HG03442 (cell line): ENCODE data around the gene RET.
A peak's percentile ranks its signal among the peaks of the same experiment; 100 is the strongest.

Experiments used
- ATAC-seq: cut with Tn5 transposase; IDR thresholded peaks from one replicate; pipeline ENCODE4 v1.9.1; 2021; ENCODE audit warnings: mild to moderate bottlenecking, moderate library complexity; ENCODE audit not compliant: unreplicated experiment

RET gene

DNA sequence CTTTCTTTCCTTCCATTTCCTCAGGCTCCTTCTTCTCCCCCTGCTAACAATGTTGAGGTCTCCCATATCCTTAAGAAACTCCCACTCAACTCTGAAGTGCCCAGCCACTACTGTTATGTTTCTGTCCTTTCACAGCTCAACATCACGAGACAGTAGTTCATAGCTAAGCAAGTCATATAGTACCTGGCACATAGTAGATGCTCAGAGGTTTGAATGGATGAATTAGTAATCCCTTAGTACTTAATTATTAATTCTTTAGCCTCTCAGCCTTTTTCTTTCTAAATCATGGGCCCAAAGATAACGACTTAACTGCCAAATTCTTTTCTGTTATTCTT is 84.0 kb downstream of the RET start:
- peak; percentile 82 for ATAC-seq

DNA sequence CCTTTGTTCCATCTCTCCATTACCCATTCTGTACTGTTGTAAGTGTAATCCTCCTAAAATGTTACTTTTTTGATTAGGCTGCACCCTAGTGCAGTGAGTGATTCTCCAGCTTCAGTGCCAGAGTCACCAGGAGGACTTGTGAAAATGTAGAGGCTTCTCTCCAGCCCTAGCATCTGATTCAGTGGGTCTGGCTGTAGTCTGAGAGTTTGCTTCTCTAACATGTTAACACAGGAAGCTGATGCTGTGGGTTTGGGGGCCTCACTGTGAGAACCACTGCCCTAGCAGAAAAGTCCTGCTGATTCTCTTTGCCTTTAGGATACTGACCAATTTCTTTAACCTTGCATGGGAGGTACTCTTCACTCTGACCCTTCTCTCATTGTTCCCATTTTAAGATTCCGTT is 85.7 kb downstream of the RET start:
- no peak for ATAC-seq

DNA sequence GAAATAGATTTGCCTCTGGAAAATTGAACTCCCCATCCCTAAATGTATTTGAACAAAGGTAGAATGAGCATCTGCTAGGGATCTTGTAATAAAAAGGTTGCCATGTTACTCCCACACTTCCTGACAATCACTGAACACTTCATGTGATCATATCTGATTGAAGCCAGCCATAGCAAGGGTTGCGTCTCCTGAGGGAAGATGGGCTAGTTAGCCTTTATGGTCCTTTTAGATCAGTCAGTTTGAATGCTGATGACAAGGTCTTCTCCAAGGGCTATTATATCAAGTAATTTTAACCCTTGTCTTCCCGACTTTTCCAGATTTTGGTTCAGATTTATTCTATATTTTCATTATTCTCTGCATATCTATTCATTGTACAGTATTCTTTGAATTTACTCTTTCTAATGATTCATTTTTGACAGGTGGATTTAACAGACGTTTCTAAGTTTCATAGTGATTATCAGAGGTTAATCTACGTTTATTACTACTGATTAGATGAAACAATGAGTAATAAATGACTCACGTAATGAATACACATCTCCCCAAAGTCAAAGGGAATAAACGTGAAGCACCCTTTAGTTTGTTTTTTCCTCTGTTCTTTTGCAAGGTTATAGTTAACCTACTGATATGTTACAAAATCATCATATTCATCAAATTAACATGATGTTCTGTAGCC is 89.5 kb downstream of the RET start:
- peak; percentile 27 for ATAC-seq

DNA sequence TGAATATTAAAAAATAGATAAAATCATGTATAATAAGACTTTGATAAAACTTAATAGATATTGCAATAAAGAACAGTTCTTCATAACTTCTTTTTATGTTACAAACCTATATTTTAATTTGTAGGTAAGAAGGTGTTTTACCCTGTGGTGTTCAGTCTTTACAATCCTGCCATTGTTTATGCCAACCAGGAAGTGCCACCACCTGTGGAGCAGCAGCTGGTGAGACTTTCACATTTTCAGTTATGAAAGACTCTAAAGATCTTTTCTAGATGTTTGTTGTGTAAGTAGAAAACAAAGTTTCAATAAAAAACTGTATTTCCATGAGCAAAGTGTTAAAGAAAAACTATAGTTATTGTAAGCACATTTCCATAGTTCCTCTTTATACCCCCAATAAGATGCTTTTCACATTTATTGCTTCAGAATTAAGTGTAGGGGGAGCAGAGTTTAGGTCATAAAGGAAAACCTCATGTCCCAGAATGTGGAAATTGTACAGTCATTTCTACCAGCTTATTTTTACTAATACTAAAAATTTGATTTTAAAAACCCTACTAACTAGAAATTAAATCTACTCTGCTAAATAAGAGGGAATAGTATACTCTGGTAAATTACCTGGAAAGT is 90.1 kb downstream of the RET start:
- ATAC-seq = peak; percentile 65

DNA sequence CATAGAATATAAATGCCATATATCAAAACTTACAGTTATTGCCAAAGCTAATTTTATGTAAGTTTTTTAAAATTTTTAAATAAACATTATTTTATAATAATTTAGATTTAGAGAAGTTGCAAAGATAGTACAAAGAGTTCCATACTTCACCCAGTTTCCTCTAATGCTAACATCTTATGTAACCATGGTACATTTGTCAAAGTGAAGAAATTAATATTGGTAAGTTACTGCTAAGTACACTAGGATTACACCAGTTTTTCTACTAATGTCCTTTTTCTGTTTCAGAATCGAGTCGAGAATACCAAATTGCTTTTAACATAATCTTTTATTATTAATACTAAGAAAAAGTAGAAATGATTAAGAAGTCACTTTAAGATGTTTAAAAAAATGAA is 90.6 kb downstream of the RET start:
- ATAC-seq = no peak

DNA sequence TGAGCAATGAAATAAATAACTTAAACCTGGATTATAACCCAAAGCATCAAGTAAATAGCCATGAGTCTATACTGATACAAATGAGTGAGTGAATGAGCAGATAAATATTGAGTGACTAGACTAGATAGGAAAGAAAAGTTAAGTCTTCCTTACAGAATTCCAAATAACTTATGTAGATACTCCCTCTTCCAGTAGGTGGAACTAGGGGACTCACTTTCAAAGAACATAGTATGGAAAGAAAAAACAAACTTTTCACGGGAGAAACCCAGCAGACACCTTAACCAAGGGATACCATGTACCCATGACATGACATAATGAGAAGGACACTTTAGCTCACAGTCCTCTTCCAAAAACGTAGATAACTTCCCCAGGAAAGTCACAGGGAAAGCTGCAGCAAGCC is 93.6 kb downstream of the RET start:
- no peak for ATAC-seq

DNA sequence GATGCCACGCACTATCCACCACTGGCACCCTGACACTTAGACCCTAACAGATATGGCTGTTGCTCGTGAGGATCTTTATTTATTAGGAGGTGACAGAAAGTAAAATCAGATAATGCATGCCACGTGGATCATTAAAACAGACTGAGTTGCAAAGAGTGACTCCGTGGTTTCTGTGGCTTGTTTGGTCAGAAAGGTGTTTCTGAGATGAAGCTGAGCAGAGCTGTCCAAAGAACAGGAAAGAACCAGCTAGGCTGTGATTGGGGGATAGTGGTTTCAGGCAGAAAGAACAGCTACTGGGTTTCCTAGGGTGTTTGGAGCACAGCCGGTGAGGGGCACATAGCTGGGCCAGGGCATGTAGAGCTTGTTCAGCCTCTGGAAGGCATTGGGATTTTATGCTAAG is 95.8 kb downstream of the RET start:
- no peak for ATAC-seq

DNA sequence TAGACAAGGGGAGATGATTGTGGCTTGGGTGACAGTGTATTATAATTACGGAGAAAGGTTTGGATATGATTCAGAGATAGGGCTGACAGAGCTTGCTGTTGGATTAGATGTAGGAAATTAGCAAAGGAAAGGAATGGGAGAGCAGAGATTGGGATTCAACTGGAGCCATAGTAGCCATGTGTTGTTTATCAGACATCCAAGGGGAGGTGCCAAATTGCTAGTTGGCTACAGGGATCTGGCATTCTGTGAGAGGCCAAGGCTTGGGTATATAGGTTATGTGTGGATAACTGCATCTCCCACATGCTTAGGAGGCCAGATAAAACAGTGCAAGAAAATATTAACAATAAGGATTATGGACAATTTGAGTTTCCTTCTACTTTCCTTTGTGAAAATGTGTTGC is 96.3 kb downstream of the RET start:
- ATAC-seq = no peak

DNA sequence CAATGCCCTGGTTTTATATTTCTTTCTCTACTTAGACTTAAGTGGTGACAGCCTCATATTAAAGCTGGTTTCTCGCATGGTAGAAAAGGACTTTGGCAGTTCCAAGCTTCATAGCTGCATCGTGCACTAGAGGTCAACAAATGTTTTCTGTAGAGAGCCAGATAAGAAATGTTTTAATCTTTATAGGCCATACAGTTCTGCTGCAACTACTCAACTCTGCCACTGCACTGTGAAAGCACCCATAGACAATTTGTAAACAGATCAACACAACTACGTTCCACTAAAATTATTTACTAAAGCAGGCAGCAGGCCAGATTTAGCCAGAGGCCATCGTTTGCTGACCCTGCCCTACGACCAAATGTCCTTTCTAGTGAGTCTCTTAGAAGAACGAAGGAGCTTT is 98.1 kb downstream of the RET start:
- no peak for ATAC-seq

DNA sequence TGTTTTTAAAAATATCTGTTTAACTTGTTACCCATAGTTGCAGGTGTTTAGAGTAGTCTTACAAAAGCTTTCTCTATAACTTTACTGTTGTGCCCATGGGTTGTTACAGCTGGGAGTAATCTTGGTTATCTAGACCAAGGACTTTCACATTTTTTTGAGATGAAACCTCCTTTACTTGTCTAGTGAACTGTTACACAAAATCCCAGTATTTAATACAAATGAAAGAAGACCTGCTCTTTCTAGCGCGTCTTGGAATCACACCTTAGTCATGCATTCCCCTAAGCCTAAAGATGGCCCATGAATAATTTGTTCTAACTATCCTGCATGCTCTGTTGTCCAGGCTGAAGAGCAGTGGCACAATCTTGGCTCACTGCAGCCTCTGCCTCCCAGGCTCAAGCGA is 99.4 kb downstream of the RET start:
- no peak for ATAC-seq

DNA sequence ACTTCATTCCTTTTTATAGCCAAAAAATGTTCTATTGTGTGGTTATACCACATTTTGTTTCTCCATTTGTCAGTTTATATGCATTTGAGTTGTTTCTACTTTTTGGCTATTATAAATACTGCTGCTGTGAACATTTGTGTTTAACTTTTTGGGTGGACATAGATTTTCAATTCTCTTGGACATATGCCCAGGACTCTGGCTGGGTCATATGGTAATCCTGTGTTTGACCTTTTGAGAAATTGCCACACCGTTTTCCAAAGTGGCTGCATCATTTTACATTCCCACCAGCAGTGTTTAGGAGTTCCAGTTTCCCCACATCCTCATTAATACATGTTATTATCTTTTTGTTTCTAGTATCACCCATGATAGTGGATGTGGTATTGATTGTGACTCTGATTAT is 100.7 kb downstream of the RET start:
- ATAC-seq = no peak
